K562 (cell line): ENCODE measurements around the gene HELZ. TPM values are rescaled to one million over a fixed set of nuclear protein-coding genes. Genes with fewer than 3 reads are reported as not detected.

Experiments used
- DMBX1 ChIP-seq: fragments of 250-450 bp; sonication (Bioruptor Pico); IDR thresholded peaks from 2 replicates; pipeline ENCODE4 v1.8.0; 2022; ENCODE audit warnings: inconsistent platforms, mild to moderate bottlenecking, moderate library complexity, borderline replicate concordance
- ELF1 ChIP-seq: fragments of 200-800 bp; sonication (Bioruptor generic); IDR thresholded peaks from 2 replicates; pipeline ENCODE4 v1.6.1; 2016; ENCODE audit warnings: missing genetic modification characterization, missing compliant biosample characterization
- GTF3C2 ChIP-seq: IDR thresholded peaks from 3 replicates; pipeline ENCODE4 v1.6.1; 2011; ENCODE audit warnings: borderline replicate concordance, mild to moderate bottlenecking, moderate library complexity; ENCODE audit not compliant: insufficient read length; ENCODE audit errors: extremely low read depth
- HES1 ChIP-seq: fragments of 450-650 bp; IDR thresholded peaks from 2 replicates; pipeline ENCODE4 v1.6.1; 2016; ENCODE audit warnings: low read depth, mild to moderate bottlenecking, moderate library complexity
- HOXB6 ChIP-seq: fragments of 250-450 bp; sonication (Bioruptor Pico); IDR thresholded peaks from 2 replicates; pipeline ENCODE4 v1.5.1; 2022; ENCODE audit warnings: mild to moderate bottlenecking, borderline replicate concordance
- KDM5B ChIP-seq: fragments of 200-600 bp; sonication (generic); IDR thresholded peaks from 2 replicates; pipeline ENCODE4 v1.6.1; 2012; ENCODE audit warnings: low read depth, mild to moderate bottlenecking, moderate library complexity, low read length, control low read depth, inconsistent platforms; ENCODE audit not compliant: insufficient replicate concordance
- MEIS2 ChIP-seq: fragments of 450-650 bp; IDR thresholded peaks from 2 replicates; pipeline ENCODE4 v1.6.1; 2014; ENCODE audit warnings: mild to moderate bottlenecking; ENCODE audit not compliant: partially characterized antibody
- PHF8 ChIP-seq: fragments of 200-600 bp; sonication (generic); IDR thresholded peaks from 2 replicates; pipeline ENCODE4 v1.6.1; 2012; ENCODE audit warnings: mixed run types, mild to moderate bottlenecking, inconsistent platforms, low read length, moderate library complexity, borderline replicate concordance
- RBFOX2 ChIP-seq: fragments of 200-400 bp; formaldehyde crosslinking; IDR thresholded peaks from 2 replicates; pipeline ENCODE4 v1.6.1; 2017; ENCODE audit warnings: low read depth, mild to moderate bottlenecking, low read length, moderate library complexity
- TEAD1 ChIP-seq, 2 experiments: fragments of 450-650 bp in 1 of 2; sonication (generic) in 1 of 2; formaldehyde crosslinking; IDR thresholded peaks; 2 replicates each; pipeline versions ENCODE4 v1.4.0 to v1.8.0; 2020 to 2022; ENCODE audit warnings: mild to moderate bottlenecking in 2 of 2, missing genetic modification reagents in 1 of 2
- ZNF717 ChIP-seq: fragments of 250-450 bp; sonication (Bioruptor Pico); IDR thresholded peaks from 2 replicates; pipeline ENCODE4 v1.5.0; 2021
- polyA plus RNA-seq, 8 experiments: library from polyadenylated mRNA; depleted of rRNA in 4 of 8; stranded (reverse) in 5 of 8; unstranded in 3 of 8; fragments of >200 nt; fragmentation: Nextera tagmentation in 2 of 8; fragmentation: Illumina TruSeq in 1 of 8; extraction: Ambion mirVana in 2 of 8; extraction: Trizol in 1 of 8; gene quantifications; 2 replicates each; pipeline versions ENCODE4 v1.2.1 to v1.2.3, GENCODE V29; 2011 to 2014; ENCODE audit warnings: inconsistent platforms in 1 of 8, missing spikeins in 1 of 8
- total RNA-seq, 7 experiments: library from RNA; depleted of rRNA in 6 of 7; stranded (reverse); fragments of >200 nt in 6 of 7; fragmentation: Illumina TruSeq in 2 of 7; extraction: Trizol in 2 of 7; gene quantifications; 2 replicates each; pipeline versions ENCODE4 v1.2.1 to v1.2.3, GENCODE V29; 2011 to 2021; ENCODE audit warnings: low replicate concordance in 1 of 7
- TF ChIP-seq, protein P1 (sequence below): fragments of 150-350 bp; IDR thresholded peaks from 2 replicates; pipeline ENCODE4 v1.6.1; 2014; ENCODE audit warnings: low read depth, mild to moderate bottlenecking, low read length, borderline replicate concordance
- TF ChIP-seq, protein P2 (sequence below): fragments of 200-800 bp; sonication (Bioruptor generic); IDR thresholded peaks from 2 replicates; pipeline ENCODE4 v1.6.1; 2017; ENCODE audit warnings: missing genetic modification characterization, missing compliant biosample characterization

Gene HELZ
- total and polyA plus RNA-seq, 9 of the 15 experiments (the other 6 are each of a cell fraction or from before 2014, with no cell fraction given): 5.2 to 39.8 (median 17.3) TPM

DNA sequence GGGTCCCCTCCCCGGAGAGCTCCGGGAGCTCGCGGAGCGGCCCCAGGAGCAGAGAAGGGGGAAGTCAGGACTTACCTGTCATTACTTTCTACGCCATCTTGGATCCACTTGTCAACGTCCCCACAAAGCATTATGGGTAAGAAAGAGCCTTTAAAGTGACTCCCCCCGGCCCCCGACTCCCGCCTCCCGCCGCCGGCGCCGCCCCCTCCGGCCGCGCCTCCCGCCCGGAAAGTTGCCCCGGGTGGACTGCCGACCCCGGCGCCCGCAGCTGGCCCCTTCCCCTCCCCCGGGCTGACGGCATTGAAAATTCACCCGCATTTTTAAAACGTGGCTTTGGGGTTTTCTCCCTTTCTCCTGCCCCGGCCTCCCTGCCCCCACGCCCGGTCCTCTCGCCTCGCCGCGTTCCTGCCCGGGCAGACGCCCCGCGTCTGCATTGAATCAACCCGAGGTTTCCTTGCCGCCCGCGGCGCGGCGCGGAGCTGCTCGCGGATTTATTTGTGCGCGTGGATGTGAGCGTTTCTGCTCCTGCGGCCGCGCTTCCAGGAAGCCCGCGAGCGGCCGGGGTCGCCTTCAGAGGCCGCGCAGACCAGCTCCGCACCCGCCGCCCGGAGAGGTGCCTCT lies at the start of gene HELZ (continued):
- TF ChIP-seq RBFOX2: peak; percentile 59
- no peak for TF ChIP-seq HOXB6 (CRISPR knock-in tag)
- no peak for TF ChIP-seq ELF1 (tag)
- TF ChIP-seq, protein P1, sequence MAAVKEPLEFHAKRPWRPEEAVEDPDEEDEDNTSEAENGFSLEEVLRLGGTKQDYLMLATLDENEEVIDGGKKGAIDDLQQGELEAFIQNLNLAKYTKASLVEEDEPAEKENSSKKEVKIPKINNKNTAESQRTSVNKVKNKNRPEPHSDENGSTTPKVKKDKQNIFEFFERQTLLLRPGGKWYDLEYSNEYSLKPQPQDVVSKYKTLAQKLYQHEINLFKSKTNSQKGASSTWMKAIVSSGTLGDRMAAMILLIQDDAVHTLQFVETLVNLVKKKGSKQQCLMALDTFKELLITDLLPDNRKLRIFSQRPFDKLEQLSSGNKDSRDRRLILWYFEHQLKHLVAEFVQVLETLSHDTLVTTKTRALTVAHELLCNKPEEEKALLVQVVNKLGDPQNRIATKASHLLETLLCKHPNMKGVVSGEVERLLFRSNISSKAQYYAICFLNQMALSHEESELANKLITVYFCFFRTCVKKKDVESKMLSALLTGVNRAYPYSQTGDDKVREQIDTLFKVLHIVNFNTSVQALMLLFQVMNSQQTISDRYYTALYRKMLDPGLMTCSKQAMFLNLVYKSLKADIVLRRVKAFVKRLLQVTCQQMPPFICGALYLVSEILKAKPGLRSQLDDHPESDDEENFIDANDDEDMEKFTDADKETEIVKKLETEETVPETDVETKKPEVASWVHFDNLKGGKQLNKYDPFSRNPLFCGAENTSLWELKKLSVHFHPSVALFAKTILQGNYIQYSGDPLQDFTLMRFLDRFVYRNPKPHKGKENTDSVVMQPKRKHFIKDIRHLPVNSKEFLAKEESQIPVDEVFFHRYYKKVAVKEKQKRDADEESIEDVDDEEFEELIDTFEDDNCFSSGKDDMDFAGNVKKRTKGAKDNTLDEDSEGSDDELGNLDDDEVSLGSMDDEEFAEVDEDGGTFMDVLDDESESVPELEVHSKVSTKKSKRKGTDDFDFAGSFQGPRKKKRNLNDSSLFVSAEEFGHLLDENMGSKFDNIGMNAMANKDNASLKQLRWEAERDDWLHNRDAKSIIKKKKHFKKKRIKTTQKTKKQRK: no peak
- TF ChIP-seq ZNF717 (CRISPR knock-in tag): no peak
- peak; percentile 40; the same call in 1 of the 2 replicates for TF ChIP-seq PHF8
- TF ChIP-seq, protein P2, sequence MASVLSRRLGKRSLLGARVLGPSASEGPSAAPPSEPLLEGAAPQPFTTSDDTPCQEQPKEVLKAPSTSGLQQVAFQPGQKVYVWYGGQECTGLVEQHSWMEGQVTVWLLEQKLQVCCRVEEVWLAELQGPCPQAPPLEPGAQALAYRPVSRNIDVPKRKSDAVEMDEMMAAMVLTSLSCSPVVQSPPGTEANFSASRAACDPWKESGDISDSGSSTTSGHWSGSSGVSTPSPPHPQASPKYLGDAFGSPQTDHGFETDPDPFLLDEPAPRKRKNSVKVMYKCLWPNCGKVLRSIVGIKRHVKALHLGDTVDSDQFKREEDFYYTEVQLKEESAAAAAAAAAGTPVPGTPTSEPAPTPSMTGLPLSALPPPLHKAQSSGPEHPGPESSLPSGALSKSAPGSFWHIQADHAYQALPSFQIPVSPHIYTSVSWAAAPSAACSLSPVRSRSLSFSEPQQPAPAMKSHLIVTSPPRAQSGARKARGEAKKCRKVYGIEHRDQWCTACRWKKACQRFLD: 0 out of 2 replicates have a peak, but pooled peaks have one; percentile 25
- no peak for TF ChIP-seq GTF3C2
- TF ChIP-seq KDM5B: peak; percentile 28
- 0 out of 2 replicates have a peak, but pooled peaks have one; percentile 27 for TF ChIP-seq DMBX1
- TF ChIP-seq TEAD1 (CRISPR knock-in tag; IDR thresholded peaks at IDR 0.05): 0 out of 4 replicates have a peak, but pooled peaks of 1 of the 2 experiments have one; percentile 38
- TF ChIP-seq HES1: no peak
- peak; percentile 56 for TF ChIP-seq MEIS2
